ENCODE measurements around the gene FAM131A.

GRCh38 chr3:184296616-184297015 is 40.8 kb upstream of the FAM131A start:
- TF ChIP-seq POLR2AphosphoS5 (IDR thresholded peaks at IDR 0.05; ENCODE audit: low read depth, low read length) (no peak), POLR2A (IDR thresholded peaks at IDR 0.05; ENCODE audit: low read depth, low read length) (no peak), TAF1 (IDR thresholded peaks at IDR 0.05; ENCODE audit: low read depth, low read length) (no peak), SPI1 (IDR thresholded peaks at IDR 0.05; ENCODE audit: low read depth, low read length) (no peak)

Data from GM12891 (cell line).